Stimulated activated CD4-positive, alpha-beta T cell treated with anti-CD3 and anti-CD28 coated beads, Interleukin-12 subunit alpha, Interleukin-12 subunit beta, amount 100 ng/mL, for 48 hours (primary cell): ENCODE measurements around the gene ZNF763.
"Not testable (repeated sequence)": the region's sequence is repeated elsewhere in the genome, so short reads cannot be mapped to it uniquely, and the experiment has no call there.

Experiments
- DNase-seq, 3 donors: peaks; one replicate each; pipeline ENCODE4 v3.0.0-alpha.2; 2020; ENCODE audit warnings: low read depth in 2 of 3, low spot score in 1 of 3

Gene ZNF763

GRCh38 chr19:11964858-11965645, at the start of gene ZNF763:
TSS of gene ZNF763 (plus strand) at chr19:11965040. CDS start at chr19:11965209, 169 bp downstream.
- DNase-seq, result peak; percentile 79 to 85 (median 83)

GRCh38 chr19:11921852-11922495, 42.9 kb upstream of the ZNF763 start:
- no peak for DNase-seq

DNA sequence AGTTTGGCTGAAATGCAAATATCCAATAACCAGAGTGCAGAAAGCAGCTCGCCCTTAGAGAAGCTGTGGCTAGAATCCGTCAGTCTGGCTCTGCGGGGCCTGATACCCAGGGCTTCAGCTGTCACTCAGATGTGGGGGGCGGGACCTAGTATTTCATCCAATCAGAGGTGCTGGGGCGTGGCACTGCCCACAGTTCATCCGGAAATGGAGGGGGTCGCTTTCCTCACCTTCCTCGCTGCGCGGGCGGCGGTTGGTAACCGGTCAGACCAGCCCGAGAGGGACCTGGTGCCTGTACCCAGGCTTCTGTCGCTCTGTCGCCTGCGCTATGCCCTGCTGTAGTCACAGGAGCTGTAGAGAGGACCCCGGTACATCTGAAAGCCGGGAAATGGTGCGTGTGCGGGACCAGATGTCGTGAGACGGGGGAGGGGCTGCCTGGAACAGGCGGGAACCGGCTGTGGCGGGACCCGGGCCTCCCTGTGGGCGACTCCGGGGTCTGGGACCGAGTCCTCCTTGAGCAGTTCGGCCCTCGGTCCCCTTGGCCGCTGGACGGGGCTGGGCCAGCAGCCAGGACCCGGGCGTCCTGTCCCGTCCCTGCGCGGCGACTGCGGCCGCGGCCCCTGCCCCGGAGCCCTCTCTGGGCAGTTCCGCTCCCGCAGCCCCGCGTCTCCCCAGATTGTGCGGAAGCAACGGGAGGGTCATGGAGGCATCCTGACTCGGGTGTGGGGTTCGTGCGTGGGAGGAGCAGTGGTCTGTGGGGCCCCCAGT, 39.8 kb upstream of the ZNF763 start, which contains the start of gene ZNF700:
Gene ZNF700, plus strand, starts transcription at position 222 of the 765 bp plus-strand sequence. Its CDS starts 104 bp downstream, at position 326.
- DNase-seq, result peak; percentile 89 to 96 (median 93)

GRCh38 chr19:11925651-11926187, 39.1 kb upstream of the ZNF763 start:
- DNase-seq, result not testable (repeated sequence)

GRCh38 chr19:11927227-11927626, 37.6 kb upstream of the ZNF763 start:
- DNase-seq, result no peak

- DNase-seq, result no peak
These were observed 33.8 kb upstream of the ZNF763 start for GRCh38 chr19:11931051-11931450.

DNA sequence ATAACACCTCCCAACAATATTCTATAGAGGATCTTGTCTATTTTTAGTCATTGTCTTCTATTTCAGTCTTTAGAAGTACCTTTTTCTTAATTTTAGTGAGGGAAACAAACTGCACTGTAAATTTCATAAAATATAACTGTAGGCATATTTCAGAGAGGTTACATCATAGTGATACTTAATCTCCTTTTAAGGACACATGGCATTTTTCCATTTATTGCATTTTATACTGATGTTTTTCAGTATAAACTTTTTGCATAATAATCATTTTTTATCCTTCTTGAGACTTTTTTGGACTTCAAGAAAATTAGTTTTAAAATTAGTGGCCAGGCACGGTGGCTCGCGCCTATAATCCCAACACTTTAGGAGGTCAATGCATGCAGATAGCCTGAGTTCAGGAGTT, 33.3 kb upstream of the ZNF763 start:
- DNase-seq, result no peak

DNA sequence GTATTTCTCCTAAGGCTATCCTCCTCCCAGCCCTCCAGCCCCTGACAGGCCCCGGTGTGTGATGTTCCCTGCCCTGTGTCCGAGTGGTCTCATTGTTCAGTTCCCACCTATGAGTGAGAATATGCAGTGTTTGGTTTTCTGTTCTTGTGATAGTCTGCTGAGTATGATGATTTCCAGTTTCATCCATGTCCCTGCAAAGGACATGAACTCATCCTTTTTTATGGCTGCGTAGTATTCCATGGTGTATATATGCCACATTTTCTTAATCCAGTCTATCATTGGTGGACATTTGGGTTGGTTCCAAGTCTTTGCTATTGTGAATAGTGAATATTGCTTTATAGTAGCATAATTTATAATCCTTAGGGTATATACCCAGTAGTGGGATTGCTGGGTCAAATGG, 29.0 kb upstream of the ZNF763 start:
- not testable (repeated sequence) for DNase-seq

- not testable (repeated sequence) for DNase-seq
These were observed 26.5 kb upstream of the ZNF763 start for GRCh38 chr19:11938383-11938782.

- DNase-seq, result not testable (repeated sequence)
These were observed 23.4 kb upstream of the ZNF763 start for GRCh38 chr19:11941361-11941887.

DNA sequence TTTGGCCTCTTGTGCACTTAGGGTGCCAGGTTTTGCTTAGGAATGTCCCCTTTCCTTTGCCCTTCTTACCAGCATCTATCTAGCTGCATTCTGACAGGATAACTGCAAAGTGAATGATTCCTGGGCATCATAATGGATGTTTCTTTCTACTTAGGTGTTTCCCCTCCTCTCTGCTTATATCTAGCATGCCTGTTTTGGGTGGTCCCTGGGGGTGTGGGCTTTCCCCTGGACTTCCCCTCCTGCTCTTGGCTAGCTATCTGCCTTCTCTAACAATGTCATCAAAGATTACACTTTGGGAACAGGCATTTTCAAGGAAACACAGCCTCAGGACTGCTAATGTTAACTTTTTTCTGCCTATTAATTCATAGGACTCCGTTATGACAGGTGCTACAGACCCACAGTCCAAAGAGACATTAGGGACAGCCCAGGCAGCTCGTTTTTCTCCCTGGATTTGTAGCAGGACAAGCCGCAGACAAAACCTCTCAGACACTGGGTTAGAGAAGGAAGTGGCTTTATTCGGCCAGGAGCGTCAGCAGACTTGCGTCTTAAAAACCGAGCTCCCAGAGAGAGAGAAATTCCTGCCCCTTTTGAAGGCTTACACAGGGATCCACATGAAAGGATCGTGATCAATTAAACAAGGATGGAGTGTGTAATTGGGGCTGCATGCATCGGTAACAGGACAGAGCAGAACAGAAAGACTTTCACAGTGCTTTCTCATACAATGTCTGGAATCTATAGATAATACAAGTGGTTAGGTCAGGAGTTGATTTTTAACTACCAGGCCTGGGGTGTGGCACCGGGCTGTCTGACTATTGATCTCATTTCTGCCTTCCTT, 22.6 kb upstream of the ZNF763 start:
- no peak for DNase-seq

DNA sequence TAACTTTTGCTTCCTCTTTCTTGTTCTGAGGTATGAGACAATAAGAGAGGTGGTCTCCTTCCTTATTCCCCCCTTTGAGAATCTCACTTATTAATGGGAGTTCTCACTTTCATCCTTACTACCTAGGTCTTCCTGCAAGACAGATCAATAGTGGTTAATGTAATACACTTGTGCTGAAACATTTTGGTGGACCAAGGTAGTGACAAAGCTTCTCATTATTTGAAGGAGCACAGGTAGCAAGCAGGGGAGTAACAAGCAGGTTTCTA, 22.1 kb upstream of the ZNF763 start:
- no peak for DNase-seq

DNA sequence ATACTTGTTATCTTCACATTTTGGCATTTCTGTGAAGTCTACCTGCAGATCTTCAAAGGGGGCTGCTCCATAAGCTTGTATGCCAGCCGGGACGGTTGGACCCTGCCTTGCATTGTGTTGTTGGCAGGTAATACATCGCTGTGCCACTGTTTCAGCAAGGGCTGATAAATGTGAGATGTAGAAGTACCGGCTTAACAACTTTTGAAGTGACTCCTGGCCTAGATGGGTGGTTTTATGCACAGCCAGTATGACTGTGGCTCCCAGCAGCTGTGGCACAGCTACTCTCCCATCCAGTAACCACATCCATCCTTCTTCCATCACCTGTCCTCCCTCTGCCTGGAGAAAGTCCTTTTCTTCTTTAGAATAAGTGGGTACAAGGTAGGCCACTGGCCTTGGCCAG, 20.2 kb upstream of the ZNF763 start:
- no peak for DNase-seq

DNA sequence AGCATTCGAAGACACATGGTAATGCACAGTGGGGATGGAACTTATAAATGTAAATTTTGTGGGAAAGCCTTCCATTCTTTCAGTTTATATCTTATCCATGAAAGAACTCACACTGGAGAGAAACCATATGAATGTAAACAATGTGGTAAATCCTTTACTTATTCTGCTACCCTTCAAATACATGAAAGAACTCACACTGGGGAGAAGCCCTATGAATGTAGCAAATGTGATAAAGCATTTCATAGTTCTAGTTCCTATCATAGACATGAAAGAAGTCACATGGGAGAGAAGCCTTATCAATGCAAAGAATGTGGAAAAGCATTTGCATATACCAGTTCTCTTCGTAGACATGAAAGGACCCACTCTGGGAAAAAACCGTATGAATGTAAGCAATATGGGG, 16.2 kb upstream of the ZNF763 start:
- DNase-seq, result no peak

- DNase-seq, result no peak
These were observed 15.6 kb upstream of the ZNF763 start for GRCh38 chr19:11949201-11949600.

DNA sequence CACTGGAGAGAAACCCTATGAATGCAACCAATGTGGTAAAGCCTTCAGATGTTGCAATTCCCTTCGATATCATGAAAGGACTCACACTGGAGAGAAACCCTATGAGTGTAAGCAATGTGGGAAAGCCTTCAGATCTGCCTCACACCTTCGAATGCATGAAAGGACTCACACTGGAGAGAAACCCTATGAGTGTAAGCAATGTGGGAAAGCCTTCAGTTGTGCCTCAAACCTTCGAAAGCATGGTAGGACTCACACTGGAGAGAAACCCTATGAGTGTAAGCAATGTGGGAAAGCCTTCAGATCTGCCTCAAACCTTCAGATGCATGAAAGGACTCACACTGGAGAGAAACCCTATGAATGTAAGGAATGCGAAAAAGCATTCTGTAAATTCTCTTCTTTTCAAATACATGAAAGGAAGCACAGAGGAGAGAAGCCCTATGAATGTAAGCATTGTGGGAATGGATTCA, 15.2 kb upstream of the ZNF763 start:
- DNase-seq, result not testable (repeated sequence)

GRCh38 chr19:11950312-11950711, 14.5 kb upstream of the ZNF763 start:
- no peak for DNase-seq

GRCh38 chr19:11963566-11964355, 1.1 kb upstream of the ZNF763 start:
- DNase-seq, result peak; percentile 45 to 66 (median 61)

DNA sequence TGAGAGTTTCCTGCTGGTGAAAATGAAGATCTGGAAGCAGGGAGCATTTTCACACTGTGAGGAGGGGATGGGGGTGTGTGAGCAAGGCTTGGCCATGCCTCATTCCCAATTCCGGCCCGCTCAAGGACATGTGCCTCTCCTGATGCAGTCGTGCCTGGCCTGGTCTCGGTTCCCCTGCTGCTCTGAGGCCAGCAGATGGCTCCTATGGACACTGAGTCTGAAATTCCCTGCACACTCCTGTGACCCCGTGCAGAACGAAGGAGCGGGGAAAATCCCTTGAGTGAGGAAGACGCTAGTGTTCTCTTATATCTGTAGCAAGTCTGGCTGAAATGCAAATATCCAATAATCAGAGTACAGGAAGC, 363 bp upstream of the ZNF763 start:
- no peak for DNase-seq

DNA sequence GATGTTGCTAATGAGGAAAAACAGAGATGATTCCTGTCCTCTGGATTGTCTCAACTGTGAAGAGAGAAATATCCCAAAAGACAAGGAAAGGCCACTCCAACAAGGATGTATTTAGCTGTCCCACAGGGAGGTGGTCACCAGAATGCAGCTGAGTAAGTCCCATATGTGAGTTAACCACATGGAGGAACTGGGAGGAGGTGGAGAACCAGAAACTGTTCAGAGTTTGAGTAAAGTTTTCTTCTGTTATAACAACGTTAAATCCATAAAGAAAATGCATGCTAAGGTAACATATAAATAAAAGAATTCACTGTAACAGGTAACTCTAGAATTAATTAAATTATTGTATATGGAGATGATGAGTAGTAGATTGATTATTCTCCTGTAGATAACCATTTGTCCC, 5.3 kb downstream of the ZNF763 start:
- no peak for DNase-seq
